ENCODE results near the gene FAM53A.

Gene FAM53A

DNA sequence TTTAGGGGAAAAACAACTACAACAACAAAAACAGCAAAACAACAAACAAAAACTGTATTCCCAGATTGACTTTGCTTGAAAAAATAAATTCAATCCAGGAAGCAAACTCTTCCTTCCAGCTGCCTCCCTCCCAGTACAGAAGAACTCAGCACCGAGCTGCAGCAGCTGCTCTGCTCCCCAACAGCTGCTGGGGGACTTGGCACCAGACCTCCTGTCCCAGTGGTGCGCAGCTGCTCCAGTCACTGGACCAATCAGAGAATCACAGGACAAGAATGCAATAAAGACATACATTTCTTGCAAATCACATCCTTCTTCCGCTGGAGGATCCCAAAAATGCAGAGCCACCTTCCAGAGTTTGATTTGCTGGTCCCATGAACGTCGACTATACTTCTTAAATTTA, 11.8 kb upstream of the FAM53A start:
- in situ Hi-C loops (cut with MboI; ENCODE audit: low pct_unique_long_range_greater_than_20kb, low sequenced_read_pairs, unreplicated experiment) = no loop called here
- no peak for DNase-seq (ENCODE audit: low spot score)
- TF ChIP-seq, protein P1, sequence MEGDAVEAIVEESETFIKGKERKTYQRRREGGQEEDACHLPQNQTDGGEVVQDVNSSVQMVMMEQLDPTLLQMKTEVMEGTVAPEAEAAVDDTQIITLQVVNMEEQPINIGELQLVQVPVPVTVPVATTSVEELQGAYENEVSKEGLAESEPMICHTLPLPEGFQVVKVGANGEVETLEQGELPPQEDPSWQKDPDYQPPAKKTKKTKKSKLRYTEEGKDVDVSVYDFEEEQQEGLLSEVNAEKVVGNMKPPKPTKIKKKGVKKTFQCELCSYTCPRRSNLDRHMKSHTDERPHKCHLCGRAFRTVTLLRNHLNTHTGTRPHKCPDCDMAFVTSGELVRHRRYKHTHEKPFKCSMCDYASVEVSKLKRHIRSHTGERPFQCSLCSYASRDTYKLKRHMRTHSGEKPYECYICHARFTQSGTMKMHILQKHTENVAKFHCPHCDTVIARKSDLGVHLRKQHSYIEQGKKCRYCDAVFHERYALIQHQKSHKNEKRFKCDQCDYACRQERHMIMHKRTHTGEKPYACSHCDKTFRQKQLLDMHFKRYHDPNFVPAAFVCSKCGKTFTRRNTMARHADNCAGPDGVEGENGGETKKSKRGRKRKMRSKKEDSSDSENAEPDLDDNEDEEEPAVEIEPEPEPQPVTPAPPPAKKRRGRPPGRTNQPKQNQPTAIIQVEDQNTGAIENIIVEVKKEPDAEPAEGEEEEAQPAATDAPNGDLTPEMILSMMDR (IDR thresholded peaks at IDR 0.05; ENCODE audit: extremely low read depth, insufficient read depth, missing control alignments) = no peak

DNA sequence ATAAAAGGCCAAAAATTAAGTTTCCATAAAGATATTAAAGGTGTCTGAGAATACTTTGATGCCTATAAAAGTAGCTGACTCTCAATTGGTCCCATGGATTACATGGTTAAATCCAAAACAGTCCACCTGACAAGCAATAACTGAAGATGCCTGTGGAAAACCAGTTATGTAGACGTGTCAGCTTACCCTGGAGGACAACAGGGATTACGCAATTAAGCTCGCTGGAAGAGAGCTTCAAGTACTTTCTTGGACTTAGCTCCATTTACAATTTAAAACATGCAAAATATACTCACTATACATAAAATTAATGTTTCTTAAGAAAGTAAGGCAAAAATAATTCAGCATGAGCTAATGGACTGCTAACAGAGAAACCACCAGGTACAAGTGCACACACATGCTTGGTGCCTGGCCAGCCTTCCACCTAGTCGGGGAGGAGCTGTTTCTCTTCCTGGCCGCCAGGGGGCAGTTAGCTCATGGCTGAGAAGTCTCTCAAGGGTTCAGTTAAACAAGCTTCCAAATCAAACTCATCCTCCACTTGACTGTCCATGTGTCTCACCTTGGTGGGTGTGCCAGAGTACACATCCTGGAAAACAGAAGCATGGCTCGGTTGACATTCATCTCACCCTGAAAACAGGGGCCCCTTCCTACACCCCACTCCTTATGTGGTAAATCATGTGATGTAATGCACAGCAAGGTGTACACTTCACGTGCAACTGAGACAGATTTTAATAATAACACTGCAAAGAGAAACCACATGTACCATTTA, 9.2 kb upstream of the FAM53A start:
- in situ Hi-C loops (cut with MboI; ENCODE audit: low pct_unique_long_range_greater_than_20kb, low sequenced_read_pairs, unreplicated experiment) = no loop called here

DNA sequence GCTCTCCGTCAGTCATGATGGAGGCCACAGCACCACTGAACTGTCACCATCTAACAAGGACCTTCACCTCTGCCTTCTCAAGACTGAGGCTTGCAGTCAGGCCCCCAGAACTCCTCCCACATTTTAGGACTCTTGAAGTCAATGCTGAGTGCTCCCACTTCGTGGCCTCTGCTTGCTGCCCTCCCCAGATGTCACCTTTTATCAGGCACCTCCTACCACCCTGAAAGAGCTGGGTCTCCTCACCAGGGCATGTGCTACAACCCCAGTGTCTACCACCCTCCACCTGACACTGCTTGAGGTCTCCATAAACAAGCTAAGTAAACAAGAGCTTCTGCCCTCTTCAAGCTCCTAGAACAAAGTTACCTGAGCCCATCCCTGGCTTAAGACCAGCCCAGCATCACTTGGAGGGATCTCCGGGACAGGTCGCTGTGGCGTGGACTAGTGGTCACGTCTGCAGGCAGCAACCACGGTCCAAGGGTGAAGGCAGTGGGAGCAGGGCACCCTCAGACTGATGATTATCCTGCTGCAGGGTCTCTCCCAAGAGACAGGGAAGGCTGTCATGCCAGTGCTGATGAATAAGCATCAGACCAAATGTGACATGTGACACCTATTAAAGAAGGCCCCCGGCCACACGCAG, 7.7 kb upstream of the FAM53A start:
- no peak for DNase-seq (ENCODE audit: low spot score)
- in situ Hi-C loops (cut with MboI; ENCODE audit: low pct_unique_long_range_greater_than_20kb, low sequenced_read_pairs, unreplicated experiment) = no loop called here
- TF ChIP-seq, protein P1 (IDR thresholded peaks at IDR 0.05; ENCODE audit: extremely low read depth, insufficient read depth, missing control alignments) = no peak

More for the DNA sequence above, 9.2 kb upstream of the FAM53A start:
- DNase-seq (ENCODE audit: low spot score) = peak; percentile 79
- TF ChIP-seq, protein P1 (IDR thresholded peaks at IDR 0.05; ENCODE audit: extremely low read depth, insufficient read depth, missing control alignments) = peak; percentile 92

DNA sequence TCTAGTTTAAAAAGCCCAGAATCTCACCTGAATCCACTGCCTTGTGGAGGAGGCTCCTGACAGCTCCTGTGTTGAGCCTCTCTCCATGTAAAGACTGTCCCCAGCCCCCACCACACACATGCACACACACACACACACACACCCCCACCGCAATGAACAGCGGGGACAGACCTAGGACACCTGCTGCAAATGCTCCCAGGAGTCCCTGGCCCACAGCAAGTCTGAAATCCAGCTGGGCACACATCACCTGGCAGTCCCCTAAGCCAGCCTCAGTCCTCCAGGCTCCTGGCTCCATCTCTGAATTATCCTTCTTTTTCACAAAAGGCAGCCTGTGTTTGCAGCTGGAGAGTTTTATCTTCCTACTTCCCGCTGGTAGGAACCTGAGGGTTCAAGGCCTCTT, 6.6 kb upstream of the FAM53A start:
- in situ Hi-C loops (cut with MboI; ENCODE audit: low pct_unique_long_range_greater_than_20kb, low sequenced_read_pairs, unreplicated experiment) = no loop called here
- TF ChIP-seq, protein P1 (IDR thresholded peaks at IDR 0.05; ENCODE audit: extremely low read depth, insufficient read depth, missing control alignments) = no peak
- DNase-seq (ENCODE audit: low spot score) = no peak

DNA sequence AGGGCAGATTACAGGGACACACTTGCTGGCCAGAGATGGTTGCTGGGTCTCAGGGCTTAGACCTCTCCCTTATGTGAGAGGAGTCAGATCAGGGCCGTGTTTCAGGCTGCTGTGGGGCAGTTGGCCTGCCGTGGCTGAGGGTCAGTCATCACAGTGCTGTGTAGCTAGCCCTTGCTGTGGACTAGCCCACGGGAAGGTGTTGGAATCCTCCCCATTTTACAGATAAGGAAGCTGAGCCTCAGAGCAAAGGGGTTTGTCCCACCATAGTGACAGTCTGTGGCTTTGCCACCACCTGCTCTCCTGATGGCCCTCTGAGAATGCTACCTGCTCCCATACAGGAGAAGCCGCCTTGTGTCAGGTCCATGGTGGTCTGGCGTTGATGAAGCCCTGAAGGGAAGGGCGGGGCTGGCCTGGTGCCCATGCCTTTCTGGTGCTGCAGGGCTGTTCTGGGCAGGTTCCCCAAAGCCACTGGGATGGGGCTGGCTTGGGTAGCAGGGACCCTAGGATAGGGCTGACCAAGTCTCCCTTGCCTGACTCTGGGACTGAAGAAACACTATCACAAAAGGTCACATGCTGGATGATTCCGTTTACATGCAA, 2.4 kb upstream of the FAM53A start:
- TF ChIP-seq, protein P1 (IDR thresholded peaks at IDR 0.05; ENCODE audit: extremely low read depth, insufficient read depth, missing control alignments) = no peak
- no peak for DNase-seq (ENCODE audit: low spot score)
- in situ Hi-C loops (cut with MboI; ENCODE audit: low pct_unique_long_range_greater_than_20kb, low sequenced_read_pairs, unreplicated experiment) = no loop called here

DNA sequence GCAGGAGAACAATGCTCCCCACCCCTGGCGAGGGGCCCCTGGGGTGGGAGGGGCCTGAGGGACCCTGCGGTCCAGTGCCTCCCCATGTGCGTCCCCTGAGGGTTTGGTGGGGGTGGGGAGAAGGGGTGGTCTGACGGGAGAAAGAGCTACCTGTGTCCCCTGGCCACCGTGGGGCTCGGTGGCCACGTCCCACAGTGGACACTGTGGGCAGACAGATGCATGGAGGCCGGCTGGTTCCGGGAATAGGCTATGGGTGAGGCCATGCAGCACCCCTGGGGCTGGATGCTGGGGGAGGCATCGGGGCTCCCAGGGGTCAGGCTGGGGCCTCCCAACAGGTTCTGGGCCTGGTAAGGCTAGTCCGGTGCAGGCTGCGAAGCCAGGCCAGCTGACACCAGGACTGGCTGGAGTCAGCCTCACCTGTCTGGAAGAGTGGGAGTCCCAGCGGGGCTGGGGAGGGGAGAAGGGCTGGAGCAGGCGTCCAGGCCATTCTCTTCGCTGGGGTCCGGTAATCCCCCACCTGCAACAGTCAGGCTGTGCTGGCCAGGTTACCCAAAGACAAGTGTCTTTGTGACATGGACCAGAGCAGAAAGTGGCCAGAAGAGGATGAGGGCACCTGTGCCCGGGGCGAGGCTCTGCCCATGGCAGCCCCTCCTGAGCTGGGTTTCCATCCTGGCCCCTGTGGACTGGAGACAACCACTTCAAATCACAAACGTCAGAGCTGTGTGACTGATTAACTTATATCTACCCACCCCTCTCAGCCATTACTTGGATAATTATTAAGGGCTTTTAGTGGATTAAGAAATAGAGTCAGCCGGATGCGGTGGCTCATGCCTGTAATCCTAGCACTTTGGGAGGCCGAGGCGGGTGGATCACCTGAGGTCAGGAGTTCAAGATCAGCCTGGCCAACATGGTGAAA, 1.4 kb upstream of the FAM53A start:
- TF ChIP-seq, protein P1 (IDR thresholded peaks at IDR 0.05; ENCODE audit: extremely low read depth, insufficient read depth, missing control alignments) = no peak
- DNase-seq (ENCODE audit: low spot score) = peak; percentile 10
- in situ Hi-C loops (cut with MboI; ENCODE audit: low pct_unique_long_range_greater_than_20kb, low sequenced_read_pairs, unreplicated experiment) = no loop called here

Data from GM13977 (cell line).